SH-SY5Y (cell line): ENCODE measurements around the gene LINGO4.

Source experiments
- GATA2 ChIP-seq: IDR thresholded peaks from 2 replicates; pipeline ENCODE4 v1.6.1; 2011; ENCODE audit warnings: mild to moderate bottlenecking, low read depth, low read length
- GATA3 ChIP-seq: IDR thresholded peaks from 2 replicates; pipeline ENCODE4 v1.6.1; 2011; ENCODE audit warnings: low read depth, mild to moderate bottlenecking, low read length, moderate library complexity

DNA sequence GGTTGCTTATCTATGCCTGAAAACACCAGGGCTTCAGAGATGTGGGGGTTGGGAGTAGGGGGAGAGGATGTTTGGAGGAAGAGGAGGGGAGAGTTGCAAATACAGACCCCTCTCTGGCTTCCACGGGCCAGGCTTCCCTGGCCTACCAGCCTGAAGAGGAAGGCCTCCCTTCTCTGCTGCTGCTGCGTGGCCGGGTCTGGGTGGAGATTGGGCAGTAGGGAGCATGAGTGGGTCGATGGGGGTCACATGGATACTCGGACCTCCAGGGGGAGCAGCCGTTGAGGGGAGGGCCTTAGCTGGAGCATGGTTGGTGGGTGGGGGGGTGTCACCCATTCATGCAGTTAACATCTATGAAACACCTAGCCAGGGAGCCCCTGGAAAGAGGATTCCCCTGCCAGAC is 24.8 kb upstream of the LINGO4 start:
- TF ChIP-seq GATA2 (no peak), GATA3 (no peak)
